Renal cortical epithelial cell (primary cell): ENCODE measurements around the gene SUSD4. TPM values are rescaled to one million over a fixed set of nuclear protein-coding genes. Genes with fewer than 3 reads are reported as not detected.
A peak's percentile ranks its signal among the peaks of the same experiment; 100 is the strongest.
"Not testable (repeated sequence)": the region's sequence is repeated elsewhere in the genome, so short reads cannot be mapped to it uniquely, and the experiment has no call there.

ENCODE experiments used
- DNase-seq: peaks from one replicate; pipeline ENCODE4 v3.0.0-alpha.2; 2011; ENCODE audit warnings: low read depth
- total RNA-seq: library from RNA; depleted of rRNA; stranded (reverse); fragments of >200 nt; gene quantifications from 2 replicates; pipeline ENCODE4 v1.2.3, GENCODE V29; 2014

The SUSD4 gene
- total RNA-seq, 1 donor from 2014 or later, result 33.0 TPM

GRCh38 chr1:223297800-223298199 lies 66.2 kb downstream of the SUSD4 start:
- DNase-seq, result no peak

GRCh38 chr1:223291796-223292195 lies 72.2 kb downstream of the SUSD4 start:
- DNase-seq, result no peak

- DNase-seq, result no peak
Measured at GRCh38 chr1:223290397-223290796, 73.6 kb downstream of the SUSD4 start.

GRCh38 chr1:223289621-223290020 lies 74.4 kb downstream of the SUSD4 start:
- peak; percentile 44 for DNase-seq

- no peak for DNase-seq
Measured at GRCh38 chr1:223288826-223289225, 75.2 kb downstream of the SUSD4 start.

GRCh38 chr1:223285452-223285851 lies 78.5 kb downstream of the SUSD4 start:
- DNase-seq, result no peak

GRCh38 chr1:223283697-223284096 lies 80.3 kb downstream of the SUSD4 start:
- DNase-seq, result not testable (repeated sequence)

- DNase-seq, result not testable (repeated sequence)
Measured at GRCh38 chr1:223278311-223278710, 85.7 kb downstream of the SUSD4 start.

- DNase-seq, result no peak
Measured at GRCh38 chr1:223276029-223276428, 87.9 kb downstream of the SUSD4 start.

- DNase-seq, result no peak
Measured at GRCh38 chr1:223273511-223273910, 90.5 kb downstream of the SUSD4 start.

GRCh38 chr1:223271085-223271781 lies 92.7 kb downstream of the SUSD4 start:
- no peak for DNase-seq

GRCh38 chr1:223270155-223270554 lies 93.8 kb downstream of the SUSD4 start:
- no peak for DNase-seq

GRCh38 chr1:223269006-223269405 lies 95.0 kb downstream of the SUSD4 start:
- no peak for DNase-seq

GRCh38 chr1:223266632-223267172 lies 97.3 kb downstream of the SUSD4 start:
- DNase-seq, result no peak

- no peak for DNase-seq
Measured at GRCh38 chr1:223264983-223265908, 98.7 kb downstream of the SUSD4 start.

GRCh38 chr1:223264529-223264928 lies 99.4 kb downstream of the SUSD4 start:
- no peak for DNase-seq

- no peak for DNase-seq
Measured at GRCh38 chr1:223261914-223262313, 102.1 kb downstream of the SUSD4 start.

- DNase-seq, result no peak
Measured at GRCh38 chr1:223260712-223261111, 103.3 kb downstream of the SUSD4 start.

- no peak for DNase-seq
Measured at GRCh38 chr1:223259462-223259861, 104.5 kb downstream of the SUSD4 start.

GRCh38 chr1:223258751-223259198 lies 105.2 kb downstream of the SUSD4 start:
- DNase-seq, result peak; percentile 88

- no peak for DNase-seq
Measured at GRCh38 chr1:223257856-223258550, 106.0 kb downstream of the SUSD4 start.

- peak; percentile 57 for DNase-seq
Measured at GRCh38 chr1:223256034-223256433, 107.9 kb downstream of the SUSD4 start.
